Tibial nerve (tissue), 4 donors: Measurements from ENCODE around the gene ARCN1. TPM values are rescaled to one million over a fixed set of nuclear protein-coding genes. Genes with fewer than 3 reads are reported as not detected.

Experiments
- DNase-seq, 2 donors: peaks; one replicate each; pipeline ENCODE4 v3.0.0-alpha.2; 2019; ENCODE audit warnings: low spot score in 2 of 2
- H3K27ac ChIP-seq, 4 donors: fragments of 200-600 bp; sonication (generic) in 3 of 4; one replicate each; pipeline ENCODE4 v1.5.1; 2017 to 2019; ENCODE audit warnings: mild to moderate bottlenecking in 1 of 4
- H3K27me3 ChIP-seq, 2 donors: fragments of 200-600 bp; sonication (generic) in 1 of 2; one replicate each; pipeline versions ENCODE4 v1.5.1 to v1.6.0; 2017 to 2019
- H3K36me3 ChIP-seq, 3 donors: fragments of 200-600 bp; sonication (generic); one replicate each; pipeline ENCODE4 v1.5.1; 2018 to 2019
- H3K4me1 ChIP-seq, 4 donors: fragments of 200-600 bp; sonication (generic) in 3 of 4; one replicate each; pipeline ENCODE4 v1.5.1; 2017 to 2019
- H3K4me3 ChIP-seq, 4 donors: fragments of 200-600 bp; sonication (generic) in 3 of 4; one replicate each; pipeline ENCODE4 v1.5.1; 2017 to 2019; ENCODE audit warnings: mild to moderate bottlenecking in 1 of 4, moderate library complexity in 1 of 4
- H3K9me3 ChIP-seq, 4 donors: fragments of 200-600 bp; sonication (generic) in 3 of 4; one replicate each; pipeline ENCODE4 v1.5.1; 2017 to 2019
- CTCF ChIP-seq, 5 experiments: fragments of 200-600 bp in 3 of 5; fragments of 450-650 bp in 2 of 5; sonication (generic) in 3 of 5; IDR thresholded peaks; one replicate each; pipeline ENCODE4 v1.5.1; 2016 to 2019; ENCODE audit warnings: antibody characterized with exemption in 5 of 5, mild to moderate bottlenecking in 3 of 5, moderate library complexity in 2 of 5
- EP300 ChIP-seq, 2 donors: sonication (generic); formaldehyde crosslinking; IDR thresholded peaks; one replicate each; pipeline ENCODE4 v1.6.1; 2017; ENCODE audit warnings: antibody characterized with exemption in 2 of 2, mild to moderate bottlenecking in 1 of 2
- POLR2A ChIP-seq, 2 donors: fragments of 450-650 bp; IDR thresholded peaks; one replicate each; pipeline ENCODE4 v1.6.1; 2017; ENCODE audit warnings: antibody characterized with exemption in 2 of 2, mild to moderate bottlenecking in 2 of 2, moderate library complexity in 2 of 2
- WGBS, 2 donors: methylation state at CpG; one replicate each; pipeline ENCODE4 v1.1.5; 2018; 5-methylcytosine and 5-hydroxymethylcytosine counted together
- total RNA-seq, 4 donors: library from RNA; depleted of rRNA; stranded (reverse); fragments of >200 nt; gene quantifications; one replicate each; pipeline ENCODE4 v1.1.0, GENCODE V29; 2016

Gene ARCN1
- total RNA-seq, 4 donors from 2014 or later: 74.3 to 94.8 (median 88.5) TPM

GRCh38 chr11:118606844-118607228 is 34.6 kb downstream of the ARCN1 start:
- no peak for DNase-seq
- peak overlapping the region; percentile 20 to 99 (median 98) for H3K27ac ChIP-seq
- H3K9me3 ChIP-seq: no peaks in the 10 kb centered on the region
- H3K4me3 ChIP-seq: peak overlapping the region in 1 of 4 donors; percentile 68
- TF ChIP-seq EP300 (IDR thresholded peaks at IDR 0.05): no peak
- no peak for TF ChIP-seq POLR2A (IDR thresholded peaks at IDR 0.05)
- no peak for TF ChIP-seq CTCF (IDR thresholded peaks at IDR 0.05)
- 56% methylated on average over 7 of the region's 7 CpGs for WGBS, 2 donors
- H3K36me3 ChIP-seq: peaks cover 0 to 8% (median 0%) of the 10 kb centered on the region in 3 donors
- no peaks in the 10 kb centered on the region for H3K27me3 ChIP-seq
- peaks cover 0 to 80% (median 57%) of the 10 kb centered on the region in 4 donors for H3K4me1 ChIP-seq

GRCh38 chr11:118607401-118608359 is 35.5 kb downstream of the ARCN1 start, which contains the start of gene PHLDB1:
PHLDB1 (plus strand) TSS chr11:118607615; CDS start chr11:118613837, 6,222 bp downstream.
- Histone ChIP-seq H3K27me3 (no peaks in the 10 kb centered on the region), H3K4me3 (peak within 1 kb of the TSS; percentile 59 to 86 (median 72)), H3K36me3 (peaks cover 0 to under 1% (median 0%) of the 10 kb centered on the region in 3 donors), H3K4me1 (peaks cover 0 to 80% (median 64%) of the 10 kb centered on the region in 4 donors), H3K27ac (peak within 1 kb of the TSS; percentile 98 to 99 (median 98)), H3K9me3 (no peaks in the 10 kb centered on the region)
- TF ChIP-seq POLR2A (IDR thresholded peaks at IDR 0.05): peak; percentile 50 to 71
- TF ChIP-seq EP300 (IDR thresholded peaks at IDR 0.05): peak in 1 of 2 donors; percentile 79
- TF ChIP-seq CTCF (IDR thresholded peaks at IDR 0.05): peak; percentile 34 to 61 (median 38)
- DNase-seq: peak; percentile 64 to 67
- WGBS, 2 donors: 0 to 2% methylated on average over 27 to 55 of the region's 72 CpGs

GRCh38 chr11:118608360-118609227 is 36.4 kb downstream of the ARCN1 start:
- Histone ChIP-seq H3K9me3 (no peaks in the 10 kb centered on the region), H3K4me1 (peaks cover 0 to 85% (median 69%) of the 10 kb centered on the region in 4 donors), H3K36me3 (peaks cover 0 to 4% (median 0%) of the 10 kb centered on the region in 3 donors), H3K27me3 (no peaks in the 10 kb centered on the region), H3K27ac (peak overlapping the region; percentile 98 to 99 (median 98)), H3K4me3 (peak overlapping the region; percentile 59 to 86 (median 72))
- peak; percentile 48 to 65 for DNase-seq
- WGBS, 2 donors: 12 to 14% methylated on average over 33 to 51 of the region's 69 CpGs
- TF ChIP-seq CTCF (IDR thresholded peaks at IDR 0.05) (no peak), POLR2A (IDR thresholded peaks at IDR 0.05) (peak in 1 of 2 donors; percentile 68), EP300 (IDR thresholded peaks at IDR 0.05) (peak in 1 of 2 donors; percentile 67)

GRCh38 chr11:118609380-118610224 is 37.4 kb downstream of the ARCN1 start:
- TF ChIP-seq CTCF (IDR thresholded peaks at IDR 0.05) (peak in 1 of 5 experiments; percentile 10), POLR2A (IDR thresholded peaks at IDR 0.05) (peak; percentile 22 to 34), EP300 (IDR thresholded peaks at IDR 0.05) (peak in 1 of 2 donors; percentile 73)
- H3K9me3 ChIP-seq: no peaks in the 10 kb centered on the region
- 4 to 10% methylated on average over 39 to 56 of the region's 57 CpGs for WGBS, 2 donors
- peaks cover 0 to 85% (median 63%) of the 10 kb centered on the region in 4 donors for H3K4me1 ChIP-seq
- peaks cover 0 to 14% (median 0%) of the 10 kb centered on the region in 3 donors for H3K36me3 ChIP-seq
- H3K4me3 ChIP-seq: peak overlapping the region; percentile 59 to 86 (median 72)
- H3K27ac ChIP-seq: peak overlapping the region; percentile 98 to 99 (median 98)
- H3K27me3 ChIP-seq: no peaks in the 10 kb centered on the region
- no peak for DNase-seq
